ENCODE measurements around the gene MCF2L. TPM values are rescaled to one million over a fixed set of nuclear protein-coding genes. Genes with fewer than 3 reads are reported as not detected.

Gene MCF2L
- total RNA-seq, 1 experiment from 2014 or later = 5.9 TPM

GRCh38 chr13:113014752-113015745 lies 46.0 kb downstream of the MCF2L start:
- no peak overlapping the region for H3K9ac ChIP-seq (ENCODE audit: low read length)
- H3K36me3 ChIP-seq (ENCODE audit: low read depth, low read length) = no peaks in the 10 kb centered on the region
- no peak for DNase-seq
- peaks cover 20% of the 10 kb centered on the region for H3K4me1 ChIP-seq (ENCODE audit: insufficient read depth, low read length)
- H3K79me2 ChIP-seq (ENCODE audit: low read length) = no peaks in the 10 kb centered on the region
- no peak overlapping the region; the same call in 1 of the 2 replicates for H3K4me3 ChIP-seq (ENCODE audit: low read length)
- no peaks in the 10 kb centered on the region for H3K27me3 ChIP-seq (ENCODE audit: low read length)
- no TSS peak for BruUV-seq (replicated peaks)
- H2AFZ ChIP-seq (ENCODE audit: low read length) = peak overlapping the region; percentile 55
- H3K9me2 ChIP-seq (replicated peaks; ENCODE audit: low read length) = no peaks in the 10 kb centered on the region
- TF ChIP-seq EZH2phosphoT487 (IDR thresholded peaks at IDR 0.05; ENCODE audit: borderline replicate concordance, low read length) (no peak), EZH2 (IDR thresholded peaks at IDR 0.05; ENCODE audit: low read length, unreplicated experiment) (no peak), CTCF (conservative IDR thresholded peaks at IDR 0.05; ENCODE audit: low read depth, low read length) (no peak)
- no peaks in the 10 kb centered on the region for H3F3A ChIP-seq (ENCODE audit: low read length, unreplicated experiment)
- POLR2A ChIA-PET (ENCODE audit: unreplicated experiment) = no interaction called here
- H3K27ac ChIP-seq (ENCODE audit: low read length) = peak overlapping the region; percentile 13
- peak; percentile 31 for ATAC-seq
- H3K9me3 ChIP-seq (ENCODE audit: low read length) = no peaks in the 10 kb centered on the region
- no peaks in the 10 kb centered on the region for H4K20me1 ChIP-seq (ENCODE audit: low read length)
- intact Hi-C loops (cut with micrococcal nuclease) = no loop called here
- CTCF ChIA-PET = no interaction called here
- peak overlapping the region; percentile 72 for H3K4me2 ChIP-seq (ENCODE audit: low read length)

GRCh38 chr13:113015826-113016525 lies 47.0 kb downstream of the MCF2L start:
- Histone ChIP-seq H3K4me3 (ENCODE audit: low read length) (no peak overlapping the region), H3K27me3 (ENCODE audit: low read length) (no peaks in the 10 kb centered on the region), H4K20me1 (ENCODE audit: low read length) (no peaks in the 10 kb centered on the region), H3F3A (ENCODE audit: low read length, unreplicated experiment) (no peaks in the 10 kb centered on the region), H3K4me1 (ENCODE audit: insufficient read depth, low read length) (peaks cover 20% of the 10 kb centered on the region), H3K9ac (ENCODE audit: low read length) (no peak overlapping the region), H3K9me2 (replicated peaks; ENCODE audit: low read length) (no peaks in the 10 kb centered on the region), H3K9me3 (ENCODE audit: low read length) (no peaks in the 10 kb centered on the region), H3K36me3 (ENCODE audit: low read depth, low read length) (no peaks in the 10 kb centered on the region), H3K27ac (ENCODE audit: low read length) (no peak overlapping the region), H2AFZ (ENCODE audit: low read length) (no peak overlapping the region), H3K4me2 (ENCODE audit: low read length) (no peak overlapping the region), H3K79me2 (ENCODE audit: low read length) (no peaks in the 10 kb centered on the region)
- BruUV-seq (replicated peaks) = no TSS peak
- TF ChIP-seq EZH2 (IDR thresholded peaks at IDR 0.05; ENCODE audit: low read length, unreplicated experiment) (no peak), CTCF (conservative IDR thresholded peaks at IDR 0.05; ENCODE audit: low read depth, low read length) (no peak)
- DNase-seq (no peak), ATAC-seq (no peak)
- POLR2A ChIA-PET (ENCODE audit: unreplicated experiment) = no interaction called here
- intact Hi-C loops (cut with micrococcal nuclease) = no loop called here
- CTCF ChIA-PET = no interaction called here
